H1 (cell line): Measurements from ENCODE around the gene CXCL11. TPM values are rescaled to one million over a fixed set of nuclear protein-coding genes. Genes with fewer than 3 reads are reported as not detected.

ENCODE experiments used
- CTCF ChIA-PET: fragments of 300-600 bp; sonication (Branson Sonifier 250); formaldehyde crosslinking; loops from one replicate; lab custom pipeline; 2021; ENCODE audit not compliant: partially characterized antibody; lab: Charles Lee
- POLR2A ChIA-PET: fragments of 300-600 bp; sonication (Branson Sonifier 250); formaldehyde crosslinking; loops from one replicate; lab custom pipeline; 2021; ENCODE audit warnings: inconsistent platforms; ENCODE audit not compliant: partially characterized antibody; lab: Charles Lee
- DNase-seq, 2 experiments: peaks; one replicate each; pipeline versions ENCODE4 v3.0.0 to v3.0.0-alpha.2; 2010 to 2022; ENCODE audit warnings: low spot score in 2 of 2, low read depth in 1 of 2, mixed read lengths in 1 of 2
- FAIRE-seq: peaks from 2 replicates; lab custom pipeline; 2011; peaks lifted over from hg19 to GRCh38; lab: Jason Lieb, UNC
- H2AFZ ChIP-seq: 2 replicates; pipeline ENCODE4 v1.8.1; 2012; ENCODE audit warnings: low read length, inconsistent platforms
- H2AK5ac ChIP-seq: 2 replicates; pipeline ENCODE4 v1.6.1; 2013; ENCODE audit warnings: low read depth, low read length
- H2BK120ac ChIP-seq: replicated peaks from 2 replicates; pipeline ENCODE3; 2013; ENCODE audit warnings: low read depth, low read length, inconsistent platforms
- H2BK12ac ChIP-seq: 2 replicates; pipeline ENCODE4 v1.6.1; 2013; ENCODE audit warnings: low read depth, low read length
- H2BK15ac ChIP-seq: 2 replicates; pipeline ENCODE4 v1.6.1; 2013; ENCODE audit warnings: low read length
- H2BK20ac ChIP-seq: 2 replicates; pipeline ENCODE4 v1.6.1; 2013; ENCODE audit warnings: low read length
- H2BK5ac ChIP-seq: 2 replicates; pipeline ENCODE4 v1.6.1; 2013; ENCODE audit warnings: low read depth, low read length
- H3K14ac ChIP-seq: 2 replicates; pipeline ENCODE4 v1.6.1; 2013; ENCODE audit warnings: inconsistent platforms; ENCODE audit not compliant: insufficient read length
- H3K18ac ChIP-seq: 2 replicates; pipeline ENCODE4 v1.6.1; 2013; ENCODE audit warnings: low read length; ENCODE audit errors: extremely low read depth
- H3K23ac ChIP-seq: 2 replicates; pipeline ENCODE4 v1.6.1; 2013; ENCODE audit warnings: inconsistent platforms; ENCODE audit not compliant: insufficient read length
- H3K23me2 ChIP-seq: 2 replicates; pipeline ENCODE4 v1.6.1; 2013; ENCODE audit warnings: low read depth, low read length
- H3K27ac ChIP-seq: 2 replicates; pipeline ENCODE4 v1.6.1; 2011; ENCODE audit warnings: low read depth, low read length, inconsistent platforms
- H3K27me3 ChIP-seq, 4 experiments: replicated peaks in 1 of 4; 1 replicate in 1 of 4; 2 replicates in 3 of 4; pipeline versions ENCODE4 v1.6.1 to v1.8.1; 2011 to 2013; ENCODE audit warnings: low read length in 3 of 4, mild to moderate bottlenecking in 3 of 4, inconsistent platforms in 2 of 4, mixed read lengths in 2 of 4, moderate library complexity in 1 of 4; ENCODE audit not compliant: control insufficient read depth in 3 of 4, insufficient read depth in 3 of 4; ENCODE audit errors: extremely low read depth in 1 of 4
- H3K36me3 ChIP-seq, 4 experiments: 2 replicates each; pipeline versions ENCODE4 v1.6.1 to v1.8.1; 2011 to 2013; ENCODE audit warnings: mild to moderate bottlenecking in 4 of 4, low read length in 3 of 4, moderate library complexity in 2 of 4, control low read depth in 1 of 4, inconsistent platforms in 1 of 4; ENCODE audit not compliant: insufficient read depth in 4 of 4, control insufficient read depth in 2 of 4
- H3K4ac ChIP-seq: replicated peaks from 2 replicates; pipeline ENCODE3; 2013; ENCODE audit warnings: low read length, low read depth, mixed read lengths, inconsistent platforms; ENCODE audit not compliant: insufficient read length
- H3K4me1 ChIP-seq, 4 experiments: replicated peaks in 1 of 4; 1 replicate in 1 of 4; 2 replicates in 3 of 4; pipeline versions ENCODE4 v1.6.1 to v1.8.1; 2011 to 2013; ENCODE audit warnings: low read length in 3 of 4, inconsistent platforms in 2 of 4, mixed read lengths in 1 of 4; ENCODE audit not compliant: insufficient read depth in 4 of 4, control insufficient read depth in 3 of 4
- H3K4me2 ChIP-seq, 2 experiments: 2 replicates each; pipeline versions ENCODE4 v1.6.1 to v1.8.1; 2011 to 2013; ENCODE audit warnings: low read depth in 2 of 2, low read length in 2 of 2, control low read depth in 1 of 2, inconsistent platforms in 1 of 2, mild to moderate bottlenecking in 1 of 2; ENCODE audit not compliant: insufficient read depth in 1 of 2
- H3K4me3 ChIP-seq, 4 experiments: fragments of 200-600, 300-600 bp in 1 of 4; sonication (generic), shearing (Covaris generic), sonication (Bioruptor Twin) in 1 of 4; 2 replicates each; pipeline versions ENCODE4 v1.5.1 to v1.8.1; 2011 to 2016; ENCODE audit warnings: low read length in 4 of 4, low read depth in 3 of 4, control low read depth in 2 of 4, inconsistent platforms in 2 of 4, mild to moderate bottlenecking in 2 of 4, mixed read lengths in 1 of 4, moderate library complexity in 1 of 4; ENCODE audit not compliant: insufficient read depth in 2 of 4; ENCODE audit errors: extremely low read depth in 1 of 4
- H3K56ac ChIP-seq: replicated peaks from 2 replicates; pipeline ENCODE3; 2013; ENCODE audit warnings: low read depth, mild to moderate bottlenecking, mixed read lengths, low read length, inconsistent platforms; ENCODE audit not compliant: insufficient read length
- H3K79me1 ChIP-seq: 2 replicates; pipeline ENCODE4 v1.6.1; 2013; ENCODE audit warnings: low read depth, low read length, control low read depth
- H3K79me2 ChIP-seq, 2 experiments: 2 replicates each; pipeline versions ENCODE4 v1.6.1 to v1.8.1; 2012 to 2013; ENCODE audit warnings: low read length in 2 of 2, mild to moderate bottlenecking in 2 of 2, inconsistent platforms in 1 of 2; ENCODE audit not compliant: insufficient read depth in 2 of 2, control insufficient read depth in 1 of 2
- H3K9ac ChIP-seq, 4 experiments: replicated peaks in 1 of 4; 1 replicate in 1 of 4; 2 replicates in 3 of 4; pipeline versions ENCODE4 v1.6.1 to v1.8.1; 2011 to 2013; ENCODE audit warnings: low read depth in 3 of 4, low read length in 3 of 4, control low read depth in 2 of 4, mild to moderate bottlenecking in 2 of 4, moderate library complexity in 2 of 4, inconsistent platforms in 1 of 4; ENCODE audit errors: extremely low read depth in 1 of 4
- H3K9me3 ChIP-seq, 2 experiments: 2 replicates each; pipeline versions ENCODE4 v1.6.1 to v1.8.1; 2012 to 2013; ENCODE audit warnings: mild to moderate bottlenecking in 2 of 2, moderate library complexity in 2 of 2, control low read depth in 1 of 2, inconsistent platforms in 1 of 2, low read depth in 1 of 2, low read length in 1 of 2, mixed read lengths in 1 of 2; ENCODE audit not compliant: insufficient read depth in 2 of 2
- H4K20me1 ChIP-seq, 2 experiments: replicated peaks in 1 of 2; 2 replicates each; pipeline versions ENCODE3 to v1.8.1; 2011 to 2013; ENCODE audit warnings: inconsistent platforms in 2 of 2, low read length in 2 of 2, mild to moderate bottlenecking in 1 of 2; ENCODE audit not compliant: insufficient read depth in 2 of 2, control insufficient read depth in 1 of 2
- H4K5ac ChIP-seq: 2 replicates; pipeline ENCODE4 v1.6.1; 2013; ENCODE audit warnings: low read length, low read depth, mixed read lengths, inconsistent platforms; ENCODE audit not compliant: insufficient read length
- H4K8ac ChIP-seq: 2 replicates; pipeline ENCODE4 v1.8.0; 2013; ENCODE audit warnings: mild to moderate bottlenecking, moderate library complexity, low read length, inconsistent platforms; ENCODE audit not compliant: insufficient read depth; ENCODE audit errors: extremely low read depth
- H4K91ac ChIP-seq: replicated peaks from 2 replicates; pipeline ENCODE3; 2013; ENCODE audit warnings: low read length, mixed read lengths, inconsistent platforms; ENCODE audit not compliant: insufficient read length
- BCL11A ChIP-seq, 2 experiments: IDR thresholded peaks; one replicate each; pipeline ENCODE4 v1.6.1; 2011; ENCODE audit warnings: low read depth in 2 of 2, low read length in 2 of 2, mild to moderate bottlenecking in 2 of 2
- CEBPB ChIP-seq: IDR thresholded peaks from 2 replicates; pipeline ENCODE4 v1.6.1; 2012; ENCODE audit warnings: low read depth, low read length
- CHD2 ChIP-seq: IDR thresholded peaks from 2 replicates; pipeline ENCODE4 v1.6.1; 2012; ENCODE audit warnings: low read length, improper control_type of control experiment
- CTCF ChIP-seq, 3 experiments: IDR thresholded peaks; 1 replicate in 2 of 3; 2 replicates in 1 of 3; pipeline versions ENCODE4 v1.5.1 to v1.6.1; 2011; ENCODE audit warnings: low read length in 3 of 3, mild to moderate bottlenecking in 3 of 3, inconsistent platforms in 2 of 3, low read depth in 1 of 3, moderate library complexity in 1 of 3; ENCODE audit not compliant: insufficient read depth in 1 of 3; ENCODE audit errors: control extremely low read depth in 1 of 3
- JUN ChIP-seq: IDR thresholded peaks from 2 replicates; pipeline ENCODE4 v1.6.1; 2011; ENCODE audit warnings: low read depth, mild to moderate bottlenecking, improper control_type of control experiment, low read length
- NANOG ChIP-seq: IDR thresholded peaks from 2 replicates; pipeline ENCODE4 v1.6.1; 2011; ENCODE audit warnings: low read length, low read depth, mild to moderate bottlenecking, inconsistent platforms; ENCODE audit not compliant: insufficient read depth, poor library complexity, severe bottlenecking
- PHF8 ChIP-seq: fragments of 200-600 bp; sonication (generic); conservative IDR thresholded peaks from 2 replicates; pipeline ENCODE4 v1.7.1; 2012; ENCODE audit warnings: low read depth, mild to moderate bottlenecking, inconsistent platforms, low read length, moderate library complexity
- SP1 ChIP-seq: IDR thresholded peaks from 2 replicates; pipeline ENCODE4 v1.6.1; 2011; ENCODE audit warnings: low read depth, low read length
- SP4 ChIP-seq: IDR thresholded peaks from 2 replicates; pipeline ENCODE4 v1.6.1; 2012; ENCODE audit warnings: low read length, inconsistent platforms
- TBP ChIP-seq: IDR thresholded peaks from 2 replicates; pipeline ENCODE4 v1.6.1; 2011; ENCODE audit warnings: low read depth, low read length, improper control_type of control experiment
- TCF12 ChIP-seq: IDR thresholded peaks from 2 replicates; pipeline ENCODE4 v1.6.1; 2011; ENCODE audit warnings: low read depth, mild to moderate bottlenecking, low read length
- WGBS, 2 experiments: shearing (Covaris generic) in 1 of 2; methylation state at CpG; one replicate each; pipeline versions ENCODE4 v1.1.6 to v1.1.7; 2013 to 2015; ENCODE audit warnings: low lambda C conversion rate in 2 of 2, mixed read lengths in 2 of 2, inconsistent platforms in 1 of 2, low coverage in 1 of 2, missing lambda C conversion rate in 1 of 2; ENCODE audit not compliant: insufficient replicate concordance in 2 of 2, insufficient coverage in 1 of 2, insufficient read length in 1 of 2; ENCODE audit errors: extremely low coverage in 1 of 2, missing lambda C conversion rate in 1 of 2; 5-methylcytosine and 5-hydroxymethylcytosine counted together
- polyA plus RNA-seq, 7 experiments: library from polyadenylated mRNA; depleted of rRNA in 3 of 7; stranded (reverse) in 5 of 7; unstranded in 2 of 7; fragments of >200 nt in 5 of 7; fragments of 200-250 nt in 2 of 7; gene quantifications; 1 replicate in 5 of 7; 2 replicates in 1 of 7; 4 replicates in 1 of 7; pipeline versions ENCODE4 v1.2.1 to v1.2.3, GENCODE V29; 2011 to 2013; ENCODE audit warnings: missing spikeins in 2 of 7, mixed read lengths in 2 of 7
- total RNA-seq: library from RNA; stranded (reverse); fragmentation: NEBNext Ultra II Directional; extraction: Animal tissue kit (Norgen Biotek cat#: 25700); gene quantifications from 2 replicates; pipeline ENCODE4 v1.2.1, GENCODE V29; 2021

CXCL11 gene
- total and polyA plus RNA-seq, 2 of the 8 experiments (the other 6 are each of a cell fraction or from before 2014, with no cell fraction given): 0.18 TPM; not detected in 1

- no peaks in the 10 kb centered on the region for H3K23me2 ChIP-seq
- H3K79me2 ChIP-seq: no peaks in the 10 kb centered on the region
- no peak overlapping the region for H2BK20ac ChIP-seq
- H4K8ac ChIP-seq: no peak overlapping the region
- no peak overlapping the region for H3K18ac ChIP-seq
- ChIA-PET POLR2A (no interaction called here), CTCF (interaction anchor here (1.1 to 7.2 kb wide), 17 partner anchors 8 to 149 kb away, joined by 3 to 89 read pairs (median 9); partner anchors contain the start of gene CXCL11)
- no peaks in the 10 kb centered on the region for H3K27me3 ChIP-seq
- H3K36me3 ChIP-seq: no peaks in the 10 kb centered on the region
- no peak overlapping the region for H2AK5ac ChIP-seq
- H4K5ac ChIP-seq: no peak overlapping the region
- no peak overlapping the region for H2BK15ac ChIP-seq
- no peak overlapping the region for H2BK5ac ChIP-seq
- TF ChIP-seq SP1 (no peak), BCL11A (IDR thresholded peaks at IDR 0.05; ENCODE audit: low read depth in 2 of 2, low read length in 2 of 2) (no peak), SP4 (no peak), TBP (no peak), CEBPB (no peak), CHD2 (no peak), NANOG (no peak), JUN (no peak), TCF12 (no peak), PHF8 (no peak), CTCF (IDR thresholded peaks at IDR 0.05; ENCODE audit: control extremely low read depth in 1 of 3, insufficient read depth in 1 of 3, low read depth in 1 of 3, low read length in 3 of 3) (no peak)
- no peak overlapping the region for H3K4me3 ChIP-seq
- H2BK12ac ChIP-seq: no peak overlapping the region
- H3K9ac ChIP-seq: no peak overlapping the region
- H3K14ac ChIP-seq: no peak overlapping the region
- no peak overlapping the region for H4K91ac ChIP-seq
- 53% methylated on average over 1 of the region's 1 CpG; no CpG with 5 or more reads in 1 of the 2 experiments for WGBS, 2 experiments
- H3K27ac ChIP-seq: no peak overlapping the region
- H3K23ac ChIP-seq: no peak overlapping the region
- DNase-seq: no peak
- H3K4me1 ChIP-seq: no peaks in the 10 kb centered on the region
- no peak overlapping the region for H3K4me2 ChIP-seq
- no peak for FAIRE-seq
- H3K56ac ChIP-seq: no peak overlapping the region
- no peaks in the 10 kb centered on the region for H3K9me3 ChIP-seq
- no peak overlapping the region for H2AFZ ChIP-seq
- no peak overlapping the region for H3K4ac ChIP-seq
- H2BK120ac ChIP-seq: no peak overlapping the region
- H3K79me1 ChIP-seq: no peaks in the 10 kb centered on the region
- no peaks in the 10 kb centered on the region for H4K20me1 ChIP-seq
Measured at GRCh38 chr4:75997081-75997480, 38.8 kb downstream of the CXCL11 start.
